Stimulated activated naive CD8-positive, alpha-beta T cell treated with anti-CD3 and anti-CD28 coated beads, Interleukin-15, Interleukin-2, amounts not matched to agents 100 ng/mL and 50 ng/mL, for 24 hours (primary cell): ENCODE measurements around the gene CEACAM1.
"Not testable (repeated sequence)": the region's sequence is repeated elsewhere in the genome, so short reads cannot be mapped to it uniquely, and the experiment has no call there.

ENCODE experiments used
- H3K27ac Mint-ChIP-seq: one replicate; pipeline ENCODE4 v1.8.0; 2021; ENCODE audit warnings: mild to moderate bottlenecking, mixed read lengths
- H3K27me3 Mint-ChIP-seq: one replicate; pipeline ENCODE4 v1.8.0; 2021; ENCODE audit warnings: mixed read lengths
- H3K36me3 Mint-ChIP-seq: one replicate; pipeline ENCODE4 v1.8.0; 2021; ENCODE audit warnings: low read depth, mixed read lengths
- H3K4me1 Mint-ChIP-seq: one replicate; pipeline ENCODE4 v1.8.0; 2021; ENCODE audit warnings: low read depth, mixed read lengths
- H3K4me3 Mint-ChIP-seq: one replicate; pipeline ENCODE4 v1.8.0; 2021; ENCODE audit warnings: mild to moderate bottlenecking, mixed read lengths
- H3K9me3 Mint-ChIP-seq: one replicate; pipeline ENCODE4 v1.8.0; 2021; ENCODE audit warnings: mixed read lengths

The CEACAM1 gene

DNA sequence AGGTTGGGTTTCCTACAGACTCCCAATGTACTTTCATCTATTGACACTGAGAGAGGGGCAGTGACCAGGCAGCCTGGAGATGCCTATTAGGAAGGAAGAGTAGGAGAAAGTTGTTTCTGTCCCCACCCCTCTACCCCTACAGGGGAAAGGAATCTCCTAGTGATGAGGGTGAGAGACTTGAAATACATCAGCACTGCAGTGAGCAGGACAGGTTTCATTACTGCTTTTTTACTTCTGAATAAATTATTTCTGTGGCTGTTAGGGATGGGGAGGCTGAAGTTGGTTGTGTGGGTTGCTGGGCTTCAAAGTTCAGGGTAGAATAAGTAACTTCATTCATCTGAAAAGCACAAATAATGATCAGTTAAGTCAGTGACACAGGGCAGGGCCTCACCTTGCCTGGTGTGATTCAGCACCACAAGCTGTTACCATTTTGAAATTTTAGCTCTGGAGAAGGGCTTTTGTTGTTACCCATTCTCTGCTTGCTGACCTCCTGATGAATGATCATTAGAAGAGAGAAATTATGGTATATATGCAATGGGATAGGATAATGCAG lies 19.3 kb downstream of the CEACAM1 start:
- peaks cover 3% of the 10 kb centered on the region for H3K36me3 Mint-ChIP-seq
- no peak overlapping the region for H3K4me3 Mint-ChIP-seq
- no peaks in the 10 kb centered on the region for H3K9me3 Mint-ChIP-seq
- H3K27me3 Mint-ChIP-seq: no peaks in the 10 kb centered on the region
- peaks cover 44% of the 10 kb centered on the region for H3K4me1 Mint-ChIP-seq
- no peak overlapping the region for H3K27ac Mint-ChIP-seq

DNA sequence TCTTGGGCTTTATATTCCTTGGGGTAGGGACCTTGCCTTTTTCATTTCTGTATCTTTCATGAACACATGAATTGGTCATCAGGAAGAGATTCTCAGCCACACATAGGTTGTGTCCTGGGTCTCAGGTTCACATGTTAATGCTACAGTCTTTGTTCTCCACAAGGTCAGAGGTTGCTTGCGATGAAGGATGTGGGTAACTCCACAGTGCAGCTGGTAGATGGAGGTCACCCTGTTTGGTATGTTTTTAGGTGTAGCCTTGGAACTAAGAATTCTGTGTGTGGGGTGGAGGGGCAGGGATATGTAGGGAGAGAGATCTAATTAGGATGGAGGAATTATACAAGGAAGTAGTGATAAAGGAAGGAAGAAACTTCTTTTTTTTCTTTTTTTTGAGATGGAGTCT lies 23.2 kb downstream of the CEACAM1 start:
- no peak overlapping the region for H3K4me3 Mint-ChIP-seq
- peaks cover 26% of the 10 kb centered on the region for H3K4me1 Mint-ChIP-seq
- no peaks in the 10 kb centered on the region for H3K9me3 Mint-ChIP-seq
- peak overlapping the region; percentile 7 for H3K27ac Mint-ChIP-seq
- no peaks in the 10 kb centered on the region for H3K27me3 Mint-ChIP-seq
- no peaks in the 10 kb centered on the region for H3K36me3 Mint-ChIP-seq

DNA sequence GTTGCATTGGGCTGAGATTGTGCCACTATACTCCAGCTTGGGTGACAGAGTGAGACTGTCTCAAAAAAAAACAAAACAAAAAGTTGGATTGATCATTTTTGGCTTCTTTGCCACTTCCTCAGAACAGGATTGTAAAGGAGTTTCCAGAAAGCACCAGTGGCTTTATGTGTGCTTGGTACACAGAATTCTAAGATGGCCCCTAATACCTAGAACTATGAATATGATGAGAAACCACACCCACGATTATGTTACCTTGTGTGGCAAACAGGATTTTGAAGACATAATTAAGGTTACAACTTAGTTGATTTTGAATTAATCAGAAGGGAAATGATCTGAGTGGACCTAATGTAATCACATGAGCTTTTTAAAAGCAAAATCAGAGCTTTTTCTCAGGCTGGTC lies 26.5 kb downstream of the CEACAM1 start:
- H3K36me3 Mint-ChIP-seq: no peaks in the 10 kb centered on the region
- H3K27ac Mint-ChIP-seq: no peak overlapping the region
- no peaks in the 10 kb centered on the region for H3K27me3 Mint-ChIP-seq
- H3K4me1 Mint-ChIP-seq: peaks cover 24% of the 10 kb centered on the region
- no peak overlapping the region for H3K4me3 Mint-ChIP-seq
- no peaks in the 10 kb centered on the region for H3K9me3 Mint-ChIP-seq

DNA sequence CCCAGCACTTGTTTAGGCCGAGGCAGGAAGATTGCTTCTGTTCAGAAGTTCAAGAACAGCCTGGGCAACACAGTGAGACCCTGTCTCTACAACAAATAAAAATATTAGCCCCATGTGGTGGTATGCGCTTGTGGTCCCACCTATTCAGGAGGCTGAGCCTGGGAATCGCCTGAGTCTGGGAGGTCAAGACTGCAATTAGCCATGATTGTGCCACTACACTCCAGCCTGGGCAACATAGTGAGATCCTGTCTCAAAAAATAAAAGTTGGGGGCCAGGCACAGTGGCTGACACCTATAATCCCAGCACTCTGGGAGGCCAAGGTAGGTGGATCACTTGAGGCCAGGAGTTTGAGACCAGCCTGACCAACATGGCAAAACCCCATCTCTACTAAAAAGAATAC lies 27.0 kb downstream of the CEACAM1 start:
- not testable (repeated sequence) for H3K27ac Mint-ChIP-seq, H3K36me3 Mint-ChIP-seq, H3K27me3 Mint-ChIP-seq, H3K4me3 Mint-ChIP-seq, H3K9me3 Mint-ChIP-seq
- H3K4me1 Mint-ChIP-seq: peaks cover 27% of the 10 kb centered on the region

DNA sequence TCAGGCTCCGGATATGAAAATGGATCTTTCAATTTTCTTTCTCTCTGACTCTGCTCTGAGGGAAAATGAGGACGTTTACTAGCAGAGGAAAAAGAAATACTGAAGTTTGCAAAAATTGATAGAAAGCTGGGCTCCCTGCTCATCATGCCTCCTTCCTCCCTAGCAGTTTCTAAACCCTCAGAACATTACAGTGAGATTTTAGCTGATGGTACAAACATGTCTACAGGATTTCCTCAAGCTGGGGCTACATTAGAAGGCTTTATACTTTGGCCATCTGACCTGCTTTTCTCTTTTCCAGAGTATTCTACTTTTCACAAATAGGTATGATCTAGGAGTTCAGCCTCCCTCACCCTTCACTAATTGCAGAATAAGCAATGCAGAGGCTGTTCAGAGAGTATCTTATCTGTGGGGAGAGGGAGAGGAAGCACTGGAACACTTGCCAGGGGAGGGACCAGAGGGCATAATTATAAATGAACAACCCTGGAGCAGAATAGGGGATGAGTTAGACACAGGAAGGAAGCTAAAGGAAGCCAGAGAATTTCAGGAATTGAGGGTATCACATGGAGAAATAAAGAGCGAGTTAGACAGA lies 30.0 kb downstream of the CEACAM1 start:
- no peak overlapping the region for H3K4me3 Mint-ChIP-seq

DNA sequence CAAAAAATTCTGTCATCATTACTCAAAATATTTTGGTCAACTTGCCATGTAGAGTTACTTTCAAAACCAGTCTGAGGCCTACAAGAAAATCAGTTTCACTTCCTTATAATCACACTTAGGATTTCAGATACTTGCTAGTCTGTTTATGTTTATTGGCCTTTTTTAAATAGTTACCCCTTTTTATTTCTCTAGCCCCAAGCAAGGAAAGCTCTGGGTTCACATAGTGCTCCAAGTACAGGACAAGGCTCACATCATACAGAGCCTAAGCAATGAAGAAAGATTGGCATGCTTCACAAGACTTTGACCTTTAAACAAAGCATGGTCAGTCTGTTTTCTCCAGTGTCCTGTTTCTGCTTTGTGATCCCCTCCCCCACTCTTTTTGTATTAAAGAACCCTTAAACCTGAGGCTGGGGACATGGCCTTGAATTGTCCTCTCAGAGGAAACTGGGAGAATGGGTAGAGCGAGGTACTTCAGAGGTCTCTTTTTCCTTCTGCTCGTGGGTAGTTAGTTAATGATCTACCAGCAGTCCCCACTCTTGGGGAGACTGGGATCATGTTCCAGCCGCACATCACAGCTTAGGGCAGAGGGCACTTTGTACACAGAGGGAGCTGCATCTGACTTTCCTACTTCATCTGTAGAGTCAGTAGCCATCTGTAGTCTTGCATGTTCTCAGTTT lies 30.7 kb downstream of the CEACAM1 start:
- Mint-ChIP-seq H3K4me1 (peaks cover 24% of the 10 kb centered on the region), H3K27ac (no peak overlapping the region), H3K27me3 (no peaks in the 10 kb centered on the region), H3K4me3 (no peak overlapping the region), H3K9me3 (no peaks in the 10 kb centered on the region), H3K36me3 (no peaks in the 10 kb centered on the region)

More for the DNA sequence above, 30.0 kb downstream of the CEACAM1 start:
- Mint-ChIP-seq H3K27me3 (no peaks in the 10 kb centered on the region), H3K27ac (no peak overlapping the region), H3K36me3 (no peaks in the 10 kb centered on the region), H3K4me1 (peaks cover 24% of the 10 kb centered on the region), H3K9me3 (no peaks in the 10 kb centered on the region)

DNA sequence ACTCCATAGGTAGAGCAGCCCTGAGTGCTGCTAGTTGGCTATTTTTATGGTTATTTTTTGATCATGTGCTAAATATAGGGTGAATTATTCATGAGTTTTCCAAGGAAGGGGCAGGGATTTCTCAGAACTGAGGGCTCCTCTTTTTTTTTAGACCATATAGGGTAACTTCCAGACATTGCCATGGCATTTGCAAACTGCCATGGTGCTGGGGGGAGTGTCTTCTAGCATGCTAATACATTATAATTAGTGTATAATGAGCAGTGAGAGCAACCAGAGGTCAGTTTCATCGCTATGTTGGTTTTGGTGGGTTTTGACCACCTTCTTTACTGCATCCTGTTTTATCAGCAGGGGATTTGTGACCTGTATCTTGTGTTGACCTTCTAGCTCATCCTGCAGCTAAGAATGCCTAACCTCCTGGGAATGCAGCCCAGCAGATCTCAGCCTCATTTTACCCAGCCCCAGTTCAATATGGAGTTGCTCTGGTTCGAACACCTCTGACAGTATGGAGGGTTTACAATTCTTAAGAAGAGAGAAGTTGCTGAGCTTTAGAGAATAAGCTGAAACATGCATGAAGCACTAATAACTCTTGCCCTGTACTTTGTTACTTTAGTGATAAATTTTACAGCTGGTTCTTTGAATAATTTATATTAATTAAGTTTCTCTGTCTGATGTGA lies 31.7 kb downstream of the CEACAM1 start:
- Mint-ChIP-seq H3K9me3 (no peaks in the 10 kb centered on the region), H3K27me3 (no peaks in the 10 kb centered on the region), H3K27ac (no peak overlapping the region), H3K4me3 (no peak overlapping the region), H3K36me3 (no peaks in the 10 kb centered on the region), H3K4me1 (peaks cover 20% of the 10 kb centered on the region)

DNA sequence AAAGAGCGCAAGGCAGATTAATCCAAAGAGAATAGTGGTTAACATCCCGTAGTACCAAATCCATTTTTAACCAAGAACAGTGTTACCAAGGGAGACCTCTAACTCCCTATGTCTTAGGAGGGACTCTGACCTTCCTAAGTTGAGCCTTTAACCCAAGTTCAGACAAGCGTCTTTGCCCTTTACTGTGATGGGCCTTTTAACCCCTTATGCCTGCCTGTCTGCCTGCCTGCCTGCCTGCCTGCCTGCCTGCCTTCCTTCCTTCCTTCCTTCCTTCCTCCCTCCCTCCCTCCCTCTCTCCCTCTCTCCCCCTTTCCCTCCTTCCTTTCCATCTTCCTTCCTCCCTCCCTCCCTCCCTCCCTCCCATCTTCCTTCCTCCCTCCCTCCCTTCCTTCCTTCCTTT lies 32.6 kb downstream of the CEACAM1 start:
- no peak overlapping the region for H3K4me3 Mint-ChIP-seq
- H3K27ac Mint-ChIP-seq: no peak overlapping the region
- no peaks in the 10 kb centered on the region for H3K36me3 Mint-ChIP-seq
- H3K9me3 Mint-ChIP-seq: no peaks in the 10 kb centered on the region
- H3K27me3 Mint-ChIP-seq: no peaks in the 10 kb centered on the region
- H3K4me1 Mint-ChIP-seq: peaks cover 20% of the 10 kb centered on the region

DNA sequence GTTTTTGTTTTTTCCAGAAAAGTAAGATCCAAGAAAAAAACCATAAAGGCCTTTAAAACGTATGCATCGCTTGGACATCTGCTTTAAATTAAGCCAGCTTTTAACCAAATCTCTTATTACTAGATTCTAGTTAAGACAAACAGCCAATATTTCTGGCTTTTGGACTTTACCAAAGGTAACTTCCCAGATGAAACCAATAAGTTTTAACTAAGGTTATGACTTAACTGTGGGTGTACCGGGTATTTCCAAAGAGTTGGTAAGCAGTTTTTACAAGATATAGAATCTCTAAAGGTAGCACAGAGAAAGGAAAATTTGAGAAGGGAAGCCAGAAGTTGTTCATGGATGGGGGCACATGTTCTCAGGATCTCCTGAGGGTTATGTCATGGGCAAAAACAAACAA lies 34.0 kb downstream of the CEACAM1 start:
- H3K9me3 Mint-ChIP-seq: no peaks in the 10 kb centered on the region
- H3K36me3 Mint-ChIP-seq: no peaks in the 10 kb centered on the region
- no peaks in the 10 kb centered on the region for H3K27me3 Mint-ChIP-seq
- H3K27ac Mint-ChIP-seq: no peak overlapping the region
- no peak overlapping the region for H3K4me3 Mint-ChIP-seq
- H3K4me1 Mint-ChIP-seq: peaks cover 20% of the 10 kb centered on the region

DNA sequence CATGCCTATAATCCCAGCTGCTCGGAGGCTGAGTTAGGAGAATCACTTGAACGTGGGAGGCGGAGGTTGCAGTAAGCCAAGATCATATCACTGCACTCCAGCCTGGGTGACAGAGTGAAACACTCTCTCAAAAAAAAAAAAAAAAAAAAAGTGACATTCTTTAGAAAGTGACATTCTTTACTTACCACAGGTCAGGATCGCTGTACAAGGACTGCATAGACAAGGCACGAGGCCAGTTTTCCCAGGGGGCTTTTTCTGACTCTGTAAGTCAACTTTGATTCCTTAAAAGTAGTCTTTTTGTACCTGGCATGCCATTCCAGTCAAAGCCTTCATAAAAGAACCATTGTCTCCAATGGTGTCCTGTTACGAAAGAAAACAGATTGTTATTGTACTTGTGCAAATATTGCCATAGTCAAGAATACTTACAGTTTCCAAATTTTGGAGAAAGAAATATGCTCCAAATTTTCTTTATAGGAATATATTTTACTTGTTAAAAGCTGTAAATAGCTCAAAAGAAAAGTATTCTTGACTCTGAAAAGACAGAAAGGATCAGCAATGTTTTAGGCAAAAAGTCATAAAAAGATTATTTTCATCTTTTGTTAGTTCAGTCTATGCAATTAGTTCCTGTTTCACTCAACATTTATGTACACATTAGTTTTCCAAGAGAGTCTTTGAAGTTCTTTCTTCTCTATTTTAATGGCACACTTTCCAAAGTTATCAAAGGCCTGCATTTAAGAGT lies 39.3 kb downstream of the CEACAM1 start:
- H3K27ac Mint-ChIP-seq: no peak overlapping the region
- no peaks in the 10 kb centered on the region for H3K27me3 Mint-ChIP-seq
- no peaks in the 10 kb centered on the region for H3K9me3 Mint-ChIP-seq
- H3K4me3 Mint-ChIP-seq: no peak overlapping the region
- H3K4me1 Mint-ChIP-seq: no peaks in the 10 kb centered on the region
- no peaks in the 10 kb centered on the region for H3K36me3 Mint-ChIP-seq

DNA sequence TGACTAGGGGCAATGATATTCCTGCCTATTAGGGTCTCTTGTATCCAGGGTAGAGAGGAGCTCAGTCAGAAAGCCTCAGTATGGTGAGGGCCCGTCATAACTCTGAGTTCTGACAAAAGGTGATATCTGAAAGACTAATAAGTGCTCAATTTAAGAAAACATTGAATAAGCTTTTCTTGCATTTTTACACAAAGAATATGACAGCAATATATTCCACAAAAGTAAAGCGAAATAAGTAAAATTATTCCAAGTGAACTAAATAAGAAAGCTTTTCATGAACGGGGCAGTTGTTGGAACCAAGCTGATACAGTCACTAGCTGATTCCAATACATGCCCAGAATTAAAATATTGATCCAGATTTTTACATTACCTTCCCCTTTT lies 40.5 kb downstream of the CEACAM1 start:
- no peak overlapping the region for H3K4me3 Mint-ChIP-seq
- no peaks in the 10 kb centered on the region for H3K27me3 Mint-ChIP-seq
- H3K27ac Mint-ChIP-seq: no peak overlapping the region
- no peaks in the 10 kb centered on the region for H3K9me3 Mint-ChIP-seq
- H3K36me3 Mint-ChIP-seq: no peaks in the 10 kb centered on the region
- H3K4me1 Mint-ChIP-seq: no peaks in the 10 kb centered on the region

DNA sequence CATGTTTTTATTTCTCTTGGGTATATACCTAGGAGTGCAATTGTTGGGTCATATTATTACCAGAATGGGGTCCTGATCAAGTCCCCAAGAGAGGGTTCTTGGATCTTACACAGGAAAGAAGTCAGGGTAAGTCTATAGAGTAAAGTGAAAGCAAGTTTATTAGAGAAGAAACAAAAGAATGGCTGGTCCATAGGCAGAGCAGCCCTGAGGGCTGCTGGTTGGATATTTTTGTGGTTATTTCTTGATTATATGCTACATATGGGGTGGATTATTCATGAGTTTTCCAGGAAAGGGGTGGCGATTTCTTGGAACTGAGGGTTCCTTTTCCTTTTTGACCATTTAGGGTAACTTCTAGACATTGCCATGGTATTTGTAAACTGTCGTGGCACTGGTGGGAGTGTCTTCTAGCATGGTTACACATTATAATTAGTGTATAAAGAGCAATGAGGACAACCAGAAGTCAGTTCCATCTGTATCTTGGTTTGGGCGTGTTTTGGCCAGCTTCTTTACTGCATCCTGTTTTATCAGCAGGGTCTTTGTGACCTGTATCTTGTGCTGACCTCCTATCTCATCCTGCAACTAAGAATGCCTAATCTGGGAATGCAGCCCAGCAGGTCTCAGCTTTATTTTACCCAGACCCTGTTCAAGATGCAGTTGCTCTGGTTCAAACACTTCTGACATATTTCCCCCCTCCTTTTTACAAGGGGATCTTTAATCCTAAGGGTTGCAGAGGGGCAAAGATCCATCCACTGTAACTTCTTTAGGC lies 41.1 kb downstream of the CEACAM1 start:
- no peaks in the 10 kb centered on the region for H3K9me3 Mint-ChIP-seq
- no peak overlapping the region for H3K4me3 Mint-ChIP-seq
- no peaks in the 10 kb centered on the region for H3K36me3 Mint-ChIP-seq
- no peak overlapping the region for H3K27ac Mint-ChIP-seq
- no peaks in the 10 kb centered on the region for H3K27me3 Mint-ChIP-seq
- H3K4me1 Mint-ChIP-seq: no peaks in the 10 kb centered on the region

DNA sequence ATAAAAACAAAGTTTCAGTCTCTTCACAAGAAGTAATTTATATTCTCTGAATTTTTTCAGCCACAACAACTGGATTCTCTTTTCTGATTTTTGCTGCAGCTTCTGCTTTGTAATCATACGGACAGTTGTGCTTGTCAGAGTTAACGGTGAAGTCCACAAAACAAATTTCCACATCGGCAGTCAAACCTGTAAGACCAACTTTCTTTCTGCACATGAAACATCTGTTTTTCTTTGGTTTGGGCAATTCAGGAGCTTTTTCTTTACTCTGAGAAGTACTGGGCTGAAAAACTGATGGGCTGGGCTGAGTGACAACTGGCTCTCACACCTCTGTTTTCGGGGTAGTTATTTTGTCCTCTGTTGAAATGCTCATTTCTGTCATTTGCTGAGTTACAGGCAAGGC lies 43.2 kb downstream of the CEACAM1 start:
- H3K9me3 Mint-ChIP-seq, H3K27ac Mint-ChIP-seq, H3K36me3 Mint-ChIP-seq, H3K4me3 Mint-ChIP-seq, H3K27me3 Mint-ChIP-seq: not testable (repeated sequence)
- H3K4me1 Mint-ChIP-seq: peaks cover 16% of the 10 kb centered on the region

DNA sequence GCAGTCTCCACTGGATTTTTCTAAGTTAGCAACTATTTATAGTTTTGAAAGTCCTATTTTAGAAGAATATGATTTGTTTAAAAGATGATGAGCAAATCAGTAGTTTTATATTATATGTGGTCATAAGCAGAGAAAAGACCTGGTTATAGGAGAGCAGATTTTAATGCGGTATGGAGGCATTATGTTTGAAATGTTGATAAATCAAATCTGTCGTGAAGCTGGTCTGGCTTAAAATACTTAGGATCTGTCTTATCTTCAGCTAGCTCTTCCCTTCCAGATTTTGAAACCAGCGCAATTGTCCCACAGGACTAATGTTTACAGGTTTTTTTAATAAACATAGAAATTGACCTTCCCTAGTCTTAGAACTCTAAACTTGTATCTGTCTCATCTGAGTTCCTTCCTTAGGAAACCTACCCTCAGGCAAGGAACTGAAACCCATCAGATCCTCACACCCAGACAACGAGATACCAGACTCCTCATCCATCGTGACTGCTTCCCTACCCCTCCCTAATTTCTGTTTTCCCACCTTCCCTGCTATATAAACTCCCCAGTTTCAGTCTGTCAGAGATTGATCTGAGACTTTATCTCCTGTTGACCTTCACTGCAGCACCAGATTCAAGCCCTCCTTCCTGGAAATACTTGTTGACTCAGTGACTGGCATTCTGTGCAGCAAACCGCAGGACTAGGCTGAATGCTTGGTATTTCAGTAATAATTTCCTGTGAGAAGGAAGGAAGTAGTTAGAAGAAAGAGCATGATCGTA lies 47.8 kb downstream of the CEACAM1 start:
- Mint-ChIP-seq H3K4me3 (peak overlapping the region; percentile 3), H3K36me3 (no peaks in the 10 kb centered on the region), H3K9me3 (no peaks in the 10 kb centered on the region), H3K27me3 (no peaks in the 10 kb centered on the region), H3K27ac (peak overlapping the region; percentile 24), H3K4me1 (peaks cover 16% of the 10 kb centered on the region)
